HAP-1 (cell line): ENCODE results near the gene TPSB2.
"Not testable (repeated sequence)": the region's sequence is repeated elsewhere in the genome, so short reads cannot be mapped to it uniquely, and the experiment has no call there.

Experiments
- DNase-seq, 2 experiments: peaks; one replicate each; pipeline ENCODE4 v3.0.0-alpha.2; 2016 to 2020; ENCODE audit warnings: low spot score in 2 of 2
- H3K27me3 ChIP-seq: fragments of 250-450 bp; sonication (Bioruptor Pico); 2 replicates; pipeline ENCODE4 v1.5.1; 2020; ENCODE audit warnings: low read depth, mild to moderate bottlenecking, moderate library complexity
- H3K36me3 ChIP-seq: fragments of 250-450 bp; sonication (Bioruptor Pico); replicated peaks from 2 replicates; pipeline ENCODE4 v1.5.1; 2020; ENCODE audit warnings: mild to moderate bottlenecking
- H3K4me1 ChIP-seq: fragments of 250-450 bp; sonication (Bioruptor Pico); 2 replicates; pipeline ENCODE4 v1.5.1; 2020; ENCODE audit warnings: mild to moderate bottlenecking
- H3K4me3 ChIP-seq: fragments of 250-450 bp; sonication (Bioruptor Pico); 2 replicates; pipeline ENCODE4 v1.5.1; 2020; ENCODE audit warnings: mild to moderate bottlenecking, moderate library complexity
- H3K9me3 ChIP-seq: fragments of 250-450 bp; sonication (Bioruptor Pico); 2 replicates; pipeline ENCODE4 v1.5.1; 2020; ENCODE audit warnings: mild to moderate bottlenecking, moderate library complexity
- in situ Hi-C: fragments of 300-500 bp; cut with MboI; formaldehyde crosslinking; loops from 3 replicates; pipeline ENCODE4 v1.14.3; 2020; ENCODE audit warnings: low sequenced_read_pairs, inconsistent platforms, mixed read lengths

TPSB2 gene

DNA sequence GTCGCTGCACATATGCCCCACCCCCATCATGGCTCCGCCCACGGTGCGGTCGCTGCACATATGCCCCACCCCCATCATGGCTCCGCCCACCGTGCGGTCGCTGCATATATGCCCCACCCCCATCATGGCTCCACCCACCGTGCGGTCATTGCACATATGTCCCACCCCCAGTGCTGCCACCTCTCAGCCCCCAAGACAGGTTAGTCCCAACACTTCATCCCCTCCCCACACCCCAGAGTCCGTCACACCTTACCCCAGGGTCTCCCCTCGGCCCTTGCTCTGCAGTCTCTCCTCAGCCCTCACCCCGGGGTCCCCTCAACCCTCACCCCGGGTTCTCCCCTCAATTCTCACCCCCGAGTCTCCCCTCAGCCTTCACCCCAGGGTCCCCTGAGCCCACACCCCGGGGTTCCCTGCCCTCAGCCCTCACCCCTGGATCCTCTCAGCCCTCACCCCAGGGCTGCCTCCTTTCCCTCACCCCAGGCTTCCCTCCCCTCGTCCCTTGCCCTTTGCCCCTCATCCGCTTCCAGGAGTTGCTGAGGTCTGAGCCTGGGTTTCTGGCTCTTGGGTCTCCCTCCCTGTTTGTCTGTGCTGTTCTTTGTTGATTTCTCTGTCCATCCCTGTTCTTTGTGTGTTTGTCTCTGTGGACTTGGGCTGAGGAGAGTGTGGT, 30.5 kb downstream of the TPSB2 start:
- H3K4me3 ChIP-seq: no peak overlapping the region
- in situ Hi-C loops: no loop called here
- H3K27me3 ChIP-seq: no peaks in the 10 kb centered on the region
- DNase-seq: no peak
- no peaks in the 10 kb centered on the region for H3K9me3 ChIP-seq
- H3K4me1 ChIP-seq: no peaks in the 10 kb centered on the region
- no peaks in the 10 kb centered on the region for H3K36me3 ChIP-seq

DNA sequence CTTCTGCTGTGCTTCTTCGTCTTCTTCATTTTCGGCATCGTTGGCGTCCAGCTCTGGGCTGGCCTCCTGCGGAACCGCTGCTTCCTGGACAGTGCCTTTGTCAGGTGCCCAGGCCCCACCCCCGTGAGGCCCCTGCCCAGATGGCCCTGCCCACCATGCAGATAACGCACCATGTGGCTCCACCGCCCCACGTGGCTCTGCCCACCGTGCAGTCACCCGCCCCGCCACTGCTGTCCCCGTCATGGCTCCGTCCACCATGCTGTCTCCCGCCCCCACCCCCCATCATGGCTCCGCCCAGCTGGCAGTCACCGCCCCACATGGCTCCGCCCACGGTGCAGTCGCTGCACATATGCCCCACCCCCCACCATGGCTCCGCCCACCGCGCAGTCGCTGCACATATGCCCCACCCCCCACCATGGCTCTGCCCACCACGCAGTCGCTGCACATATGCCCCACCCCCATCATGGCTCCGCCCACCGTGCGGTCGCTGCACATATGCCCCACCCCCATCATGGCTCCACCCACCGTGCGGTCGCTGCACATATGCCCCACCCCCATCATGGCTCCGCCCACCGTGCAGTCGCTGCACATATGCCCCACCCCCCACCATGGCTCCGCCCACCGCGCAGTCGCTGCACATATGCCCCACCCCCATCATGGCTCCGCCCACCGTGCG, 31.2 kb downstream of the TPSB2 start:
- peak in 1 of 2 experiments; percentile 35 for DNase-seq
- H3K36me3 ChIP-seq, H3K4me1 ChIP-seq, H3K4me3 ChIP-seq, in situ Hi-C loops, H3K9me3 ChIP-seq, H3K27me3 ChIP-seq: not testable (repeated sequence)

DNA sequence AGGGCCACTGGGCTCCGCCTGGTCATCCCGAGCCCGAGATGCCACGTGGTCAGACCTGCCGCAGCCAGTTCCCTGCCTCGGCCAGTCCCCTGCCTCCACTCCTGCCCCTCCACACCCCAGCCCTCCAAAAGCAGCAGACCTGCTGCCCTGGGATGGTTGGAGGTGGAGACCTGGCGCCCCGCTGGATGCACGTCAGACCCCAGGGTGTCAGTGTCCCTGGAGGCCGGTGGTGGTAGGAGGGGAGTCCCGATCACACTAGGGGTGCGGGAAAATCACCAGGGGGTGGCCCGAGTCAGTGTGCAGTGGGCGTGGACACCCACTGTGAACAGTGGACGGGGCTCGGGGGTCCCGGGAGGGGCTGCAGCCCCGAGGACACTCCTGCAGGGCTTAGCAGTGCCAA, 31.8 kb downstream of the TPSB2 start:
- Histone ChIP-seq H3K36me3 (no peaks in the 10 kb centered on the region), H3K4me1 (no peaks in the 10 kb centered on the region), H3K9me3 (no peaks in the 10 kb centered on the region), H3K4me3 (no peak overlapping the region), H3K27me3 (no peaks in the 10 kb centered on the region)
- no peak for DNase-seq
- in situ Hi-C loops: no loop called here

DNA sequence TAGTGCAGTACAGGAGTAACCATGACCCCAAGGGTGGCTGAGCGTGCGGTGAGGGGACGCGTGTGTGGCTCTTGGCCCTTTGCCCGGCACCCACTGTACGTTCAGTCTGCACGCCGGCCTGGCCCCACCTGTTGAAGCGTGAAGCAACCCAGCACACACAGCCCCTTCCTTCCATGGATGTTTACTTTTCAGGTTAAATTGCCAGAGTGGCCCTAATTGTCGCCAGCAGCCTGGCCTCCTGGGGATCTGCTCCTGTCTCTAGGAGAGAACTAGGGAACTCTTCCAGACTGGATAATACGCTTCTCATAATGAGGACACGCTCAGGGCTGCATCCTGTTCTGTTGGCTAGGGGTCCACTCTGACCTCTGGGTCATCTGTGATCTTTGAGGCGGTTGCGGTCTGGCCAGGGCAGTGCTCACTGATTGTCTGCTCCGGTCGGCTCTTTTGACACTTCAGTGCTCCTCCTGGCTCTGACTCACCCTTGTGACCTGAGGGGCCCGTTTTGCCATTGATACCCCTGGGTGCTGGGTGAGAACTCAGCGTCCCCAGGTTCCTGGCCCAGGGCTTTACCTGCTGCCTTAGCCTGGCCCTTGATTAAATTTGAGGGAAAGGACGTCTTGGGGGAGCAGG, 32.6 kb downstream of the TPSB2 start:
- Histone ChIP-seq H3K27me3 (no peaks in the 10 kb centered on the region), H3K4me1 (no peaks in the 10 kb centered on the region), H3K4me3 (no peak overlapping the region), H3K36me3 (no peaks in the 10 kb centered on the region), H3K9me3 (no peaks in the 10 kb centered on the region)
- in situ Hi-C loops: no loop called here
- DNase-seq: no peak

DNA sequence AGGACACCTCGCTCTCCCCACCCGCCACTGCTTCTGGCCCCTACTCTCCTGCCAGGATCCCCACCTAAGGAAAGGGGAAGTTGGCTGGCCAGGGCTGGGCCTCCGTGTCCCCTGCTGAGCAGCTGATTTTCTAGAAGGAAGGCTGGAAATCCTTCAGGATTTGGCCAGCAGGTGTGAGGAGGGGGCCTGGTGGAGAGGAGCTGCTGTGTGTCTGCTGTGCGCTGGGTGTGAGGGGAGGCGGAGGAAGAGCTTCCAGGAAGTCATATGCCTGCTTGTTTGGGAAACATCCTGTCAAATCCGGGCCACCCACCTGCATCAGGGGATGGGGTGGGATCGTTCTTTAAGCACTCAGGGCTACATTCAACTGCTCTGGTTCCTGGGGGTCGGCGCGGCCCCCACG, 33.5 kb downstream of the TPSB2 start:
- H3K4me1 ChIP-seq: no peaks in the 10 kb centered on the region
- DNase-seq: no peak
- in situ Hi-C loops: no loop called here
- no peaks in the 10 kb centered on the region for H3K27me3 ChIP-seq
- no peak overlapping the region for H3K4me3 ChIP-seq
- no peaks in the 10 kb centered on the region for H3K9me3 ChIP-seq
- no peaks in the 10 kb centered on the region for H3K36me3 ChIP-seq

DNA sequence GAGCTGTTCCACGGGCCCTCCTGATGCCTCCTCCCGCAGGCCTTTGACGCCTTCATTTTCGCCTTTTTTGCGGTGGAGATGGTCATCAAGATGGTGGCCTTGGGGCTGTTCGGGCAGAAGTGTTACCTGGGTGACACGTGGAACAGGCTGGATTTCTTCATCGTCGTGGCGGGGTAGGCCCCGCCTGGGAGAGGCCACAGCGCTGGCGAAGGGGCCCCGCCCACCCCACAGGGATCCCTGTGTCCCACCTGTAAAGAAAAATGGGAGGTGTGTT, 34.7 kb downstream of the TPSB2 start:
- DNase-seq: no peak

DNA sequence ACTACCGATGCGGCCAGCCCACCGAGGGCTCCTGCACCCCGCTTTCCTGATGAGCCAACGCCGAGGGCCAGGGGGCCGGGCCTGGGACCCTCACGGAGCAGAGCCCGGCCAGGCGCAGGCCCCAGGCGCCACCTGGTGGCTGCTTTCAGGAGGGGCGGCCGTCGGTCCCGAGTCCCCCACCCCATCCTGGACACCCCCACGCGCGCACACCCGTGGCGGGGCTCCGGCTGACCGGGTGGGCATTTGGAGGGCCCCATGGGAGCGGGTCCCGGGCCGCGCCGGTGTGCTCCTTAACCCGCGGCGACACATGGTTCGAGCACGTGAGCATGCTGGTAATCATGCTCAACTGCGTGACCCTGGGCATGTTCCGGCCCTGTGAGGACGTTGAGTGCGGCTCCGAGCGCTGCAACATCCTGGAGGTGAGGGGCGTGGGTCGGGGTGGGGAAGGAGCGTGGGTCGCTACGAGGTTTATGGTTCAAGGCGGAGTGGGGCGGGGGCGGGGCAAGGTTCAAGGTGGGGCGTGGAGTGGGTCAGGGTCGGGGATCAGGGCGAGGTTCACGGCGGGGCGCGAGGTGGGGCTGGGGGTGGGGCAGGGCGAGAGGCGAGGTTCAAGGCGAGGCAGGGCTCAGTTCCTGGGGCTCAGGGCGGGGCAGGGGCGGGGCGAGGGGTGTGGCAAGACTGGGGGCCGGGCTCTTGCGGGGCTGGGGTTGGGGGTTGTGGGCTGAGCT, 35.2 kb downstream of the TPSB2 start:
- in situ Hi-C loops: no loop called here
- DNase-seq: peak in 1 of 2 experiments; percentile 55
- no peak overlapping the region for H3K4me3 ChIP-seq
- H3K27me3 ChIP-seq: no peaks in the 10 kb centered on the region
- no peaks in the 10 kb centered on the region for H3K36me3 ChIP-seq
- no peaks in the 10 kb centered on the region for H3K9me3 ChIP-seq
- H3K4me1 ChIP-seq: no peaks in the 10 kb centered on the region

More for the DNA sequence above, 34.7 kb downstream of the TPSB2 start:
- Histone ChIP-seq H3K36me3 (no peaks in the 10 kb centered on the region), H3K4me3 (no peak overlapping the region), H3K27me3 (no peaks in the 10 kb centered on the region), H3K9me3 (no peaks in the 10 kb centered on the region), H3K4me1 (no peaks in the 10 kb centered on the region)
- in situ Hi-C loops: no loop called here

DNA sequence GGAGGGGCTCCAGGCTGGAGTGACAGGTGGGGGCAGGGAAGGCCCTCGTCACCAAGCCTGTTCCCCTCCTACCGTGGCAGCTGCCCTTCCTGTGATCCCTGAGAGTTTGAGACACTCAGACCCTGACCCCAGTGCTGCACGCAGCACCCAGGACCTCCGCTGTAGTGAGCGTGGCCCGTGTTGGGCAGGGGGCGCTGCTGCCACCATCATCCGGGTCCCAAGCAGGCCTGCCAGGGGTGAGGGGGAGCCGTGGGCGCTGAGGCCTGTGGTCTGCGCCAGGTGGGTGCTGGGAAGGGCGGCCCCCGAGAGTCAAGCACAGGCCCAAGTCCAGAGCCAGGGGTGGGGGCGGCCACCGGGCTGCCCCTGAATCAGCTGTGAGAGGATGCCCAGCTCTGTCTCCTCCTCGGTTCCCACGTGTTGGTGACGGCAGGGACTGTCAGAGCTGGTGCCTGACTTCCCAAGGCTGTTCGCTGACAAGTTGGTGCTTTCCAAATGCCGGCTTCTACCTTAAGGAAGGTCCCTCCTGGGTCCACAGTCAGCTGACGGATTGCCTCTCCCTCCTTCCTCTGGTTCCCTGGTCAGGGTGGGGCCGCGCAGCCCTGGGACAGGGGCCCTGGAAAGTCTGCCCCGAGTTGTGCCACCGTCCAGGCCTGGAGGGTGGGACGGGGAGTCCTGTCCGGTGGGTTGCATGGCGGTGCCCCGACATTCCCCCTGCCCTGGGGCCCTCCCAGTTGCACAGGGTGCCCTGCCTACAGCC, 36.0 kb downstream of the TPSB2 start:
- no peak for DNase-seq
- Histone ChIP-seq H3K9me3 (no peaks in the 10 kb centered on the region), H3K27me3 (no peaks in the 10 kb centered on the region), H3K4me1 (no peaks in the 10 kb centered on the region), H3K4me3 (no peak overlapping the region), H3K36me3 (no peaks in the 10 kb centered on the region)
- in situ Hi-C loops: no loop called here

DNA sequence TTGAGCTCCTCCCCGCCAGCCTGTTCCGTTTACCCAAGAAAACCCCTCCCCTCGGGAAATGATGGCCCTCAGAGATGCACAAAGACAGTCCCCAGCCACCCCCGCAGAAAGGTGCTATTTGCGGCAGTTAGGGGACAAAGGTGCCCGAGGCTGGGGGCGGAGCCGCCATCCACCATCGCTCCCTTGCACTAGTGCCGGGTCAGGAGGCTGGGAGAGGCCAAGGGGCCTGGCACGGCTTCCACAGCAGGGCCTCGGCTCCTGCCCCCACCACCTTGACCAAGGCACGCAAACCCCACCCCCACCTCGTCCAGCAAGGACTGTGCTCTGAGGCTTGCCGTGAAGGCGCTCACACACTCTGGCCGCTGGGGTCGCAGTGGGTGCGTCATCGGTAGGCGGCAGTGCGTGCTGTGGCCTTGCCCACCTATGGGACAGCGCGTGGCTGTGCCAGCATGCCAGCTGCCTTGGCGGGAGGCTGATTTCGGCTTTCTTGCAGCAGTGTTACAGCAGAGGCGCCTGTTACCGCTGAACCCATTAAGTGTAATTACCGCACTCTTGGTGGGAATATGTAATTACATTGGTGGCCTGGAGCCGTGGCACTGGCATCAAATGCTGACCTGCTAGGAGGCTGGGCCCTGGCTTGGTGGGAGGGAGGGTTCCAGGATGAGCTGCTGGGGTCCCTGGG, 36.7 kb downstream of the TPSB2 start:
- no peak for DNase-seq
- Histone ChIP-seq H3K27me3 (no peaks in the 10 kb centered on the region), H3K4me3 (no peak overlapping the region), H3K4me1 (no peaks in the 10 kb centered on the region), H3K9me3 (no peaks in the 10 kb centered on the region), H3K36me3 (no peaks in the 10 kb centered on the region)
- in situ Hi-C loops: no loop called here

DNA sequence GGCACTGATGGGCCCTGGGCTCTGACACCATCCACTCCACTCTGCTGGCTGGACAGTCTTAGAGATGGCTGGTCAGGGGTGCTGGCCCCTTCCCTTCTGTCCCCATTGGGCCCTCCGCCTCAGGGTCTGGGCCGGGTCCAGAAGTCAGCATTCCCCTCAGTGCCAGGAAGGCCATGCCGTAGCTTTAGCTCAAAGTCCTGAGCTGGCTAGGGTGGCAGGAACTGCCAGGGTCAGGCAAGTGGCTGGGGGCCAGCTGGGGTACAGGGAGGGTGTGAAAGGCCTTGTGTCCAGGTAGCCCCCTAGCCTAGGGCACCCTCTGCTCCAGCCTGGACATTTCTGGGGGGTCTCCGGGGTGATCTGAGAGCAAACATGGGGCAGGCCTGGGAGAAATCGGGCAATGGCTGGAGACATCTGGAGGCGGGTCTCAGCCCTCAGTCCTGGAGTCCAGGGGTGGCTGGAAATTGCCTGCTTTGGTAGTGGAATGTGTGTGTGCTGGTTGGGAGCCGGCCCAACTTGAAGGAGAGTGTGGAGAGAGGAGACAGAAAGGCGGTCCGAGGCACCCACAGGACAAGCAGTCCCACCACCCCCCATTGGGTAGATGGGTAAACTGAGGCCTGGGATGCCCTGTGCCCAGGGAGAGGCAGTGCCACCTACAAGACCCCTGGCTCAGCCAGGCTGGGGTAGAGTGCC, 37.5 kb downstream of the TPSB2 start:
- DNase-seq: no peak
- no peaks in the 10 kb centered on the region for H3K9me3 ChIP-seq
- no peaks in the 10 kb centered on the region for H3K27me3 ChIP-seq
- H3K36me3 ChIP-seq: no peaks in the 10 kb centered on the region
- H3K4me1 ChIP-seq: no peaks in the 10 kb centered on the region
- in situ Hi-C loops: no loop called here
- no peak overlapping the region for H3K4me3 ChIP-seq

DNA sequence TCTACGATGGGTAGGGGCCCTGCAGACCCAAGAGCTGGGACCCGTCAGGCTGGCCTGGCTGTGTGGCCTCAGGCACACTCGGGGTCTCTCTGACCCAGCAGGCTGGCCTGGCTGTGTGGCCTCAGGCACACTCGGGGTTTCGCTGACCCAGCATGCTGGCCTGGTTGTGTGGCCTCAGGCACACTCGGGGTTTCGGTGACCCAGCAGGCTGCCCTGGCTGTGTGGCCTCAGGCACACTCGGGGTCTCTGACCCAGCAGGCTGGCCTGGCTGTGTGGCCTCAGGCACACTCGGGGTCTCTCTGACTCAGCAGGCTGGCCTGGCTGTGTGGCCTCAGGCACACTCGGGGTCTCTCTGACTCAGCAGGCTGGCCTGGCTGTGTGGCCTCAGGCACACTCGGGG, 39.2 kb downstream of the TPSB2 start:
- H3K9me3 ChIP-seq, H3K36me3 ChIP-seq, in situ Hi-C loops, DNase-seq, H3K4me3 ChIP-seq, H3K4me1 ChIP-seq, H3K27me3 ChIP-seq: not testable (repeated sequence)

DNA sequence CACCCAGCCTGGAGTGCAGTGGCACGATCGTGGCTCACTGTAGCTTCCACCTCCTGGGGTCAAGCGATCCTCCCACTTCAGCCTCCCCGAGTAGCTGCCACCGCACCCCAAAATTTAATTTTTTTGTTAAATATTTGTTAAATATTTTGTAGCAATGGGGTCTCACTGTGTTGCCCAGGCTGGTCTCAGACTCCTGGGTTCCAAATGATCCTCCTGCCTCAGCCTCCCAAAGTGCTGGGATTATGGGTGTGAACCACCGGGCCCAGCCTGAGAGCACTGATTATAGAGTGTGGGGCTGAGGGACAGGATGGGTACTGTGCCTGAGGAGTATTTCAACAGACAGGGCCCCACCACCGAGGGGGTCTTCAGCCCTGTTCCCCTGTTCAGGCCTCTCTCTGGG, 40.5 kb downstream of the TPSB2 start:
- no peak for DNase-seq
- no peak overlapping the region for H3K4me3 ChIP-seq
- in situ Hi-C loops: no loop called here

More for the DNA sequence above, 40.5 kb downstream of the TPSB2 start:
- H3K9me3 ChIP-seq: no peaks in the 10 kb centered on the region
- H3K27me3 ChIP-seq: no peaks in the 10 kb centered on the region
- no peaks in the 10 kb centered on the region for H3K36me3 ChIP-seq
- H3K4me1 ChIP-seq: no peaks in the 10 kb centered on the region
